Stimulated activated CD4-positive, alpha-beta T cell treated with anti-CD3 and anti-CD28 coated beads, Interleukin-15, amount 100 ng/mL, for 24 hours (primary cell): ENCODE data around the gene TNRC6C.
"Not testable (repeated sequence)": the region's sequence is repeated elsewhere in the genome, so short reads cannot be mapped to it uniquely, and the experiment has no call there.

Experiments
- DNase-seq: peaks from one replicate; pipeline ENCODE4 v3.0.0-alpha.2; 2020

Gene TNRC6C

DNA sequence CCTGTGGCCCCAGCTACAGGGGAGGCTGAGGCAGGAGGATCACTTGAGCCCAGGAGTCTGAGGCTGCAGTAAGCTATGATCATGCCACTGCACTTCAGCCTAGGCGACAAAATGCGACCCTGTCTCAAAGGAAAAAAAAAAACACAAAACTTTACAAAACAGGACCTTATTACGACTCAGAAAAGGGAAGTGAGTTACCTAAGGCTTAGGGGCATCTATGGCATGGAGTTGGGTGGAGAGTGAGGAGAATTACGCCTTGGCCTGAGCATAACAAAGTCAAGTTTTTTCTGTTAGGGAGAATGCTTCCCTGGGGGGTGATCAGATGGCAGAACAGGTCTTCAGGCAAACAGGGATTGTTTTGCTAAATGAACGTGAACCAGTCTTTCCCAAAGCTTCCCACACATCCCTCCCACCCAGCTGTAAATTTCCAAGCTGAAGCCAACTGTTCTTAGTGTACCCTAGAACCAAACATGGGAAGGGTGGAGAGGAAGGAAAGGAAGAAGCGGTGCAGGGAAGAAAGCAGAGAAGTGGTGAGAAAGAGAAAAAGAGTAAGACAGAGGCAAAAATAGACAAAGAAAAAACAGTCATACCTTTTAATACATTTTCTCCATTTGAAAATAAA, 24.6 kb upstream of the TNRC6C start:
- DNase-seq, result no peak

DNA sequence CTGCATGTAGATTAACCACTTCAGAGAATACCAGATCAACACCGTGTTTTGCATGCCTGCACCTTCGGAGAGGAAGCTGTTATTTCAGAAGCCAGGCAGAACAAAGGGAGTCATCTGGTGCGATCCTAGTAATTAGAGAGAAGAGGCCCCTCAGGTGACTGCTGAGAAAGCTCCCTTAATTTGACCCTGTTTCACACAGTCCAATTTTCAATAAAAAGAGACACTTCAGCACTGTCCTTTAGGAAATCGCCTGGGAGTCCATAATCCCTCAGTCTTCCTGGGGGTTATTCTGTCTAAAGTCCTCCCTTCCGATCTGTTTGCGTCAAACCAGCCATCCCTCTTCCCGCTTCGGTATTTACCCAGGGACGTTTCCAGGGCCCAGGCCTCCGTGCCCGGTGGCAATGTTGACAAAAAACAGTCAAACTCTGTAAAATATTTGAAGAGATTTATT, 23.4 kb upstream of the TNRC6C start:
- DNase-seq, result no peak

DNA sequence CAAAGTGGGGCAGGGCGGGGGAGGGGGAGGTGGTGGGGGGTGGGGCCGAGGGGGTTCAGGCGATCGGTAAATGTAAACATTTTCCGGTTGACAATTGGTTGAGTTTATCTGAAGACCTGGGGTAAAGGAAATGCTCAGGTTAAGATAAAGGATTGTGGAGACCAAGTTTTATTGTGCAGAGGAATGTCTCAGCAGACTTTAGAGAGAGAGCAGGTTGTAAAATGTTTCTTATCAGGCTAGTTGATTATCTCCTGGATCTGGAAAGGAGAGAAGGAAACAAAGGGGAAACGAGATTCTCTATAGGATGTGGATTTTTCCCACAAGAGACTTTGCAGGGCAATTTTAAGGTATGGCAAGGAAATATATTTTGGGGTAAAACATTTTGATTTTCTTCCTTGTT, 22.8 kb upstream of the TNRC6C start:
- not testable (repeated sequence) for DNase-seq

DNA sequence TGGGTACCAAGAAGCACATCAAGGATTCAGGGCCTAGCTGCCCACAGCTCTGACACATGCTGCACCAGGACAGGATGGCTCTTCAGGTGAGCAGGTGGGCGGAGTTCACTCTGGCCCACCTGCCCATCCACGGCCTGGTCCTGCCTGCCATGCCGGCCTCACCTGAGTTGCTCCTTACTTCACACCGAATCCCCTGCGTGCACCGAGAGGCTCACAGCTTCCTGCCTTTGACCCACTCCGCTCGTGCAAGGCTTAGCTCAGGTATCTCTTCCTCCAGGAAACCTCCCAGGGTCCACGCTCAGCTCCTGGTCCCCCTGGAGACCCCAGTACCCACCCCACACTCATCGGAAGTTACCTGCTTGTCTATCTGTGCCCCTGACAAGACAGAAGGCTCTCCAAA, 21.6 kb upstream of the TNRC6C start:
- no peak for DNase-seq

DNA sequence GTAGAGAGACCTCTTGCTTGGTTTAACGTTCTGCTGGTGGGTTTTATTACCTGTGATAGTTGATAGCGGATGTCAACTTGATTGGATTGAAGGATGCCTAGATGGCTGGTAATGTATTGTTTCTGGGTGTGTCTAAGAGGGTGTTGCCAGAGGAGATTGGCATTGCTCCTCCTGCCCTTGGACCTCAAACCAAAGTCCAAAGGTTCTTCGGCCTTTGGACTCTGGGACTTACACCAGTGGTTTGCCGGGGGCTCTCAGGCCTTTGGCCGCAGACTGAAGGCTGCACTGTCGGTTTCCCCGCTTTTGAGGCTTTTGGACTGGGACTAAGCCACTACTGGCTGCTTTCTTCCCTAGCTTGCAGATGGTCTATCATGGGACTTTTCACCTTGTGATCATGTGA, 17.5 kb upstream of the TNRC6C start:
- DNase-seq, result no peak

DNA sequence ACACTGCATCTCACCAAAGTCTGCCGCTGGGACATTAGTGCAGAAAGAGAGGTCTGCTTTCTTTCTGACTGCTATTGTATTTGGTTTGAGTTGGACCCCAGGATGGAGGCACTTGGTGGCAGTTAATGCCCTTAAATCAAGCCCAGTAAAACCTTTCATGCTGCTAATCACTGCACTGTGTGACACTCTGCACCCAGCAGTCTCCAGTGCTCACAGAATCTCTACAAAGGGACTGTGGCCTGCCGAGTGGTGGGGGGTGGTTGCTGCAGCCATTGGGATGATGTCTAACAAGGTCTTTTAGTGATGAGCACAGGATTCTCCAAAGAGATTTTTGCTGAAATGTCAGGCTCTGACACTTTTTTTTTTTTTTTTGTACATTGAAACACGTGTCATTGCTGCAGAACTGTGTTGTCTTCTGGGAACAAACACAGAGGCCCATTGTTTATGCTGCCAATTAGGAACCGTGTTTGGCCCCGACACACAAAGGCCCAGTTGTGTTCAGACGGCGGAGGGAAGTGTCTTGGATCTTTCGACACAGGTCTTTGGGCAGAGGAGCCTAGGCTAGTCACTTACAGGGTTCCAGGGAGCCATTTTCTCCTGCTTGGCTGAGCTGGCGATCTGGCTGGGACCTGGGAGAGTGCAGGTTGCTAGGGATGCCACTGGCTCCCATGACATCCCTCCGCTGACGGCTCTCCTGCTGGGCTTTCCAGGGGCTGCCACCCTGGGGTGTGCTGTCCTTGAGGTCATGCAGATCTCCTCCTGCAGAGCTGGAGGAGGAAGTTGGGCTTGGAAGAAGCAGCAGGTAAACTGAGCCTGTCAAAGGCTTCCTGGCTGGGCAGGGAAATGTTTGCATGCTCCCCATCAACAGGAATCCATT, 16.2 kb upstream of the TNRC6C start:
- DNase-seq, result no peak

DNA sequence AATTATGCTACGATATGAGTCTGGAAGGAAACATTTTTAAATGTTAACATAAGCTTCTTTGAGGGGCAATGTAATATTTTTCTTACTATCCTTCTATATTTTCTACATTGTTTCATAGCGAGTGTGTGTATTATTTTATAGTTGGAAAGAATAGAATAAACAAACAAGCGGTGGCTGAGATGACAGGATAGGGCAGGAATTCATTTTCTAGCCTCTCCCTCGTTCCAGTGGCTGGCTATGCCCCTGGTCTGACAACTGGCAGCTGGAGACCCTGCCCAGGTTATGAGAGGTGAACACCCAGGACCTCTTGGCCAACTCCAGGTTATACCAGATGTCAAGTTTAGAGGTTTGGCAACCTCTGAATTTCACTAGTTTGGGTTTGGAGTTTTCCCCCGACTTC, 14.5 kb upstream of the TNRC6C start:
- no peak for DNase-seq

DNA sequence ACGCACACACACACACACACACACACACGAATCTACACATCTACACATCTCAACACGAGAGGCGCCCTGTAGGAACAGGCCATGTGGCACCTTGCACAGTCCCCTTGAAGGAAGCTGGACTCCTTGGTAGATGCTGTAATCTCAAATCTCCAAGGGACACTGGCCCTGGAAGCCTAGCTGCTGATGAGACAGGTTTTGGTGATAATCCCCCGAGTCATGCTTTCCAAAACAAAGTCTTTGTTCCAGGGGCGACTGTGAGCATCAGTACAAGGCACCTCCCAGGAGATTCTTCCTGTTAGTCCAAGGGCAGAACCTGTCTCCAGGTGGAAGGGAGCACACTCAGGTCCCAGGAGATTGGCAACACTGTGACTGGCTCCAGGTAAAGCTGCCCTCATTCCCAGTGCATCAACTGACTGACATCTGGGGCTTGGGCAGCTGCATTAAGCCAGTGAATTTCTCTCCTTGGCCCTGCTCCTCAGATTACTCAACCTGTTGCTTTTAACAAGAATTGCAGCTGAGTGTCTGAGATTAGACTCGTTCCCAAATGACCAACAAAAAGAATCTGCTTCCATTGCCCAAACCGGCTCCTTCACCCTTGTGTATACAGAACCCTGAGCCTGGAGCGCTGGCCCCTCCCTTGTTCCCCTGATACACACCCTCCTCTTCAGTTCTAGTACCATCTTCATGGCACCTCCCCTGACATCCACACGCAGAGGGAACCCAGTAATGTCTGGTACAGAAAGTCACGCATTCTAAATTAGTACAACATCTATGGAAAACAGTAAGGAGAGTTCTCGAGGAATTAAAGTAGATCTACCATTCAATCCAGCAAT, 13.9 kb upstream of the TNRC6C start:
- no peak for DNase-seq

- DNase-seq, result no peak
Observed at GRCh38 chr17:77946900-77947645, 11.4 kb upstream of the TNRC6C start.

DNA sequence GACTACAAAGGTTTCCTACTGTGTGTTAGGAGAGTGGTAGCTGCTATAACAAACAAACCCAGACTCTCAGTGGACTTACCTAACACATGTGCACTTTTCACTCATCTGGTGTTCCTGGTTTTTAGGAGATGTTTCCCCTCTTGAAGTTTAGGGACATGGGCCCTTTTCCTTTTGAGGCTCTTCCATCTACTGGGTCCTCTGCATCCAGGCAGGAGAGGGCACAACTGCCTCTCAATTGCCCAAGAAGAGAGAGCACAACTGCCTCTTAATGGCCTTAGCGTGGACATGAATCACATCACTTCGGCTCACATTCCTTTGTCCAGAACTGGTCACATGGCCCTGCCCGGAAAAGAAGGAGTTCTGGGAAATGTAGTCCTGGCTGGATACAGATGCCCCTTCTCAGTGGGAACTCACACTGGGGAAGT, 9.8 kb upstream of the TNRC6C start:
- DNase-seq, result no peak

- DNase-seq, result no peak
Observed at GRCh38 chr17:77951123-77951522, 7.4 kb upstream of the TNRC6C start.

- DNase-seq, result no peak
Observed at GRCh38 chr17:77952368-77952767, 6.1 kb upstream of the TNRC6C start.

DNA sequence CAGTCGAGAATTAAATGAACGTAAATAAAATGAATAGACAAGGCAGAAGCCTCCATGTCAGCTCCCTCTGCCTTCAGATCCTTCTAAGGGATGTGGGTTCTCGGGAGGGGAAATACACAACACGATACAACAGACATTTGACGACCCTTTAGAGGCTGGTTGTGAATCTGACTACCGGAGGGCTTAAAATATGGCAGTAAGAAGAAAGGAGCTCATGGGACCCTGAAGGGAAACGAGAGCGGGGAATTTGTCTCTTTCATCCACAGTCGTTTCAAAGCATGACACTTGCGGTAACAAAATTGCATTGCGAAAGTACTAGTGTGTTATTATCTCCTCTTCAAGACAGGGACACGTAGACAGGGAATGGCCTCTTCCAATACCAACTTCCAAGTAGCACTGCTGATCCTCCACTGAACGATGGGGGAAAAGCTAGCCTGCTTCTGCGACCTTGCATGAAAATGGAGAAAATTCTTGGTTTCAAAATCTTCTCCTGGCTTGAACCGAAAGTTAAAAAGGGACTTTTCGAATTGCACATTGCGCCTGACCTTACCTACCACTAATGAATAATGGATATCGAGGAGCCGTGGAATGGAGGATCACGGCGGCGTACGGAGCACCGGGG, 1.2 kb upstream of the TNRC6C start:
- DNase-seq, result no peak

DNA sequence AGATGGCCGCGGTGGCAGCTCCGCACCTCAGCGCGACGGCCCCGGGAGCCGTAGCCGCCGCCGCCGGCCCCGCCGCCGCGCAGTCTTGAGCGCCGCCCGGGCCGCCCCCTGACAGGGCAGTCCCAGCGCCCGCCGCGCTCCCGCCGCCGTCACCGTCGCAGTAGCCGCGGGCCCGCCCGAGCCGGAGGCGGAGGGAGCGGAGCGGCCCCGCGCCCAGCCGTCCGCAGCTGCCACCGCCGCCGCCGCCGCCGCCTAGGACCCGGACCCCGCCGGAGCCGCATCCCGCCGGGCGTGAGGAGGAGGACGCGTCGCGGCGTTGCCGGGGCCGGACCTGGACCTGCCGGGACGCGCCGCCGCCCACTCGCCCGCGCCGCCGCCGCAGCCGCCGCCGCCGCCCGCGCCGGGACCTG, 218 bp downstream of the TNRC6C start:
- no peak for DNase-seq

- peak; percentile 49 for DNase-seq
Observed at GRCh38 chr17:77959126-77959925, 823 bp downstream of the TNRC6C start.

- peak; percentile 45 for DNase-seq
Observed at GRCh38 chr17:77959926-77960521, 1.5 kb downstream of the TNRC6C start.

GRCh38 chr17:77961741-77962140, 3.2 kb downstream of the TNRC6C start:
- DNase-seq, result no peak

GRCh38 chr17:77962348-77962747, 3.8 kb downstream of the TNRC6C start:
- DNase-seq, result no peak

- peak; percentile 39 for DNase-seq
Observed at GRCh38 chr17:77963441-77963840, 4.9 kb downstream of the TNRC6C start.

- no peak for DNase-seq
Observed at GRCh38 chr17:77965352-77965751, 6.8 kb downstream of the TNRC6C start.

DNA sequence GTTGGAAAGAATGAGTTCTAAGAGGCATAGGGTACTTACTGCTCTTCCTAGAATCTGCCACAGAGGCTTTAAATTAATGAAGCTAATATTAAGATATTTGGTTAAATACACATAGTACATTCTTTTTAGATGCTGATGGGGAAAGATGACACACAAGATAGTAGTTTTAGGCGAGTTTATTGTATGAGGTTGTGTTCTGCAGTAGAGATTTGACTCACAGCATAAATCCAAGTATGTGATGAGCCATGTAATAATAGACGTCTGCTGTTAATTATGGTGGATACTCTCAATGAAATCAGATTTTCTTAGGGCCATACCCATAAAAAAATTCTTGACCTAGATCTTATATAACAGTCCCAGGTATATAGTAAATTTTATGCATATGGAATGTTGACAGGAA, 8.0 kb downstream of the TNRC6C start:
- DNase-seq, result no peak
